Measurements from ENCODE around the gene ADARB2.
"Not testable (repeated sequence)": the region's sequence is repeated elsewhere in the genome, so short reads cannot be mapped to it uniquely, and the experiment has no call there.

DNA sequence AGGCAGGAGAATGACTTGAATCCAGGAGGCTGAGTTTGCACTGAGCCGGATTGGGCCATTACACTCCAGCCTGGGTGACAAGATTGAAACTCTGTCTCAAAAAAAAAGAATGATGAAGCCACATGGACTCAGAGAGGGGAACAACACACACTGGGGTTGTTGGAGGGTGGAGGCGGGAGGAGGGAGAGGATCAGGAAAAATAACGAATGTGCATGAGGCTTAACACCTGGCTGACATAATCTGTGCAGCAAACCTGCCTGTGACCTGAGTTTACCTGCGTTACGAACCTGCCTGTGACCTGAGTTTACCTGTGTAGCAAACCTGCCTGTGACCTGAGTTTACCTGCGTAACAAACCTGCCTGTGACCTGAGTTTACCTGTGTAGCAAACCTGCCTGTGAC, 277.7 kb downstream of the ADARB2 start:
- not testable (repeated sequence) for TF ChIP-seq POLR2AphosphoS5, POLR2A (IDR thresholded peaks at IDR 0.05; ENCODE audit: low read depth, low read length)
